CD1c-positive myeloid dendritic cell (primary cell): ENCODE data around the gene PDIA5.
"Not testable (repeated sequence)": the region's sequence is repeated elsewhere in the genome, so short reads cannot be mapped to it uniquely, and the experiment has no call there.

Experiments
- DNase-seq: peaks from one replicate; pipeline ENCODE4 v3.0.0-alpha.2; 2016; ENCODE audit errors: extremely low spot score

PDIA5 gene

GRCh38 chr3:123092243-123092642 is 25.4 kb downstream of the PDIA5 start:
- DNase-seq = no peak

GRCh38 chr3:123093696-123094095 is 26.9 kb downstream of the PDIA5 start:
- DNase-seq = no peak

GRCh38 chr3:123094516-123095313 is 27.9 kb downstream of the PDIA5 start:
- DNase-seq = no peak

- DNase-seq = no peak
These were observed 29.3 kb downstream of the PDIA5 start for GRCh38 chr3:123096126-123096525.

- no peak for DNase-seq
These were observed 29.9 kb downstream of the PDIA5 start for GRCh38 chr3:123096731-123097130.

- no peak for DNase-seq
These were observed 31.9 kb downstream of the PDIA5 start for GRCh38 chr3:123098426-123099330.

GRCh38 chr3:123099331-123100192 is 32.7 kb downstream of the PDIA5 start:
- DNase-seq = no peak

GRCh38 chr3:123100193-123100776 is 33.5 kb downstream of the PDIA5 start:
- DNase-seq = no peak

GRCh38 chr3:123102249-123102648 is 35.4 kb downstream of the PDIA5 start:
- DNase-seq = no peak

- DNase-seq = no peak
These were observed 36.0 kb downstream of the PDIA5 start for GRCh38 chr3:123102826-123103225.

- no peak for DNase-seq
These were observed 37.7 kb downstream of the PDIA5 start for GRCh38 chr3:123104550-123104949.

GRCh38 chr3:123105201-123106189 is 38.7 kb downstream of the PDIA5 start:
- peak; percentile 41 for DNase-seq

- DNase-seq = no peak
These were observed 43.6 kb downstream of the PDIA5 start for GRCh38 chr3:123110282-123110975.

GRCh38 chr3:123110976-123111615 is 44.3 kb downstream of the PDIA5 start:
- no peak for DNase-seq

- DNase-seq = no peak
These were observed 44.8 kb downstream of the PDIA5 start for GRCh38 chr3:123111640-123112039.

GRCh38 chr3:123112232-123112631 is 45.4 kb downstream of the PDIA5 start:
- no peak for DNase-seq

GRCh38 chr3:123112656-123113055 is 45.8 kb downstream of the PDIA5 start:
- DNase-seq = not testable (repeated sequence)

- DNase-seq = no peak
These were observed 47.1 kb downstream of the PDIA5 start for GRCh38 chr3:123113889-123114450.

- DNase-seq = no peak
These were observed 49.3 kb downstream of the PDIA5 start for GRCh38 chr3:123116116-123116515.
